ENCODE results near the gene RNF151.
"Not testable (repeated sequence)": the region's sequence is repeated elsewhere in the genome, so short reads cannot be mapped to it uniquely, and the experiment has no call there.

The RNF151 gene

GRCh38 chr16:1966460-1966859 is at the start of gene RNF151:
Gene RNF151 (plus strand): TSS chr16:1966856. CDS start chr16:1966882, 26 bp downstream.
- DNase-seq (ENCODE audit: low spot score): no peak
- TF ChIP-seq CTCF (IDR thresholded peaks at IDR 0.05; ENCODE audit: borderline replicate concordance, control extremely low read depth, extremely low read depth, insufficient read depth, missing control alignments): no peak
- in situ Hi-C loops (cut with MboI; ENCODE audit: low sequenced_read_pairs, unreplicated experiment): no loop called here

GRCh38 chr16:1917056-1917664 is 49.5 kb upstream of the RNF151 start:
- TF ChIP-seq CTCF (IDR thresholded peaks at IDR 0.05; ENCODE audit: borderline replicate concordance, control extremely low read depth, extremely low read depth, insufficient read depth, missing control alignments): no peak
- DNase-seq (ENCODE audit: low spot score): no peak
- in situ Hi-C loops (cut with MboI; ENCODE audit: low sequenced_read_pairs, unreplicated experiment): no loop called here

- DNase-seq (ENCODE audit: low spot score): no peak
- no peak for TF ChIP-seq CTCF (IDR thresholded peaks at IDR 0.05; ENCODE audit: borderline replicate concordance, control extremely low read depth, extremely low read depth, insufficient read depth, missing control alignments)
- in situ Hi-C loops (cut with MboI; ENCODE audit: low sequenced_read_pairs, unreplicated experiment): no loop called here
These were observed 48.8 kb upstream of the RNF151 start for GRCh38 chr16:1917665-1918350.

- in situ Hi-C loops (cut with MboI; ENCODE audit: low sequenced_read_pairs, unreplicated experiment): no loop called here
- DNase-seq (ENCODE audit: low spot score): no peak
- no peak for TF ChIP-seq CTCF (IDR thresholded peaks at IDR 0.05; ENCODE audit: borderline replicate concordance, control extremely low read depth, extremely low read depth, insufficient read depth, missing control alignments)
These were observed 48.0 kb upstream of the RNF151 start, which contains the start of gene HS3ST6 for GRCh38 chr16:1918351-1919326. Gene HS3ST6 (minus strand): TSS chr16:1918415. CDS start chr16:1918323, 92 bp downstream.

DNA sequence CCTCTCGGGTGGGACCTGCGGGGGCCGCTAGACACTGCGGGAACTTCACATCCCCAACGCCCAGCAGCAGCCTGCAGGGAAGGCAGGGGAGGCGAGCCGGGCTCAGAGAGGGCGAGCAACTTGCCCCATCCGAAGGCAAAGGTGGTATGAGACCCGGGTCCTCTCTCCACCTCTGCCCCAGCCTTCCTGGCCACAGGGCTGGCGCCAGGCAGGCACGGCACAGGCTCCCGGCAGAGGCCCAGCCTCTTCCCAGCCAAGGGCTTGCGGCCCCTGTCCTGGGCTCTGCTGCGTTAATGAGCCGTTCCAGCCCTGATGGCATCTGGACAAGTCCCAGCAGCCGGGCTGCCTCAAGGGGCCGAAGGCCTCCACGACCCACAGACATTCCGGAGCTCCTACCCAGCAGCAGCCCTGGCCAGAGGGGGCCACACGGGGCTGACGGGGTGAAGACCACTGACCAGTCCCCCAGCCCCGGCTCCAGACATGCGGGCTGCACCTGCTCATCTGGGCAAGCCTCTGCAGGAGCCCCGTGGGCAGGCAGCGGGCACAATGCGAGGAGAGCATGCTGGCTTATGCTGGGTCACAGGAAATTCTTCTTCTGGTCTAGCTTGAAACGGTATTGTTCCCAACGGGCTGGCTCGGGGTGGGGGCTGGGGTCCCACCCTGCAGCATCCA is 47.2 kb upstream of the RNF151 start:
- TF ChIP-seq CTCF (IDR thresholded peaks at IDR 0.05; ENCODE audit: borderline replicate concordance, control extremely low read depth, extremely low read depth, insufficient read depth, missing control alignments): no peak
- DNase-seq (ENCODE audit: low spot score): no peak
- in situ Hi-C loops (cut with MboI; ENCODE audit: low sequenced_read_pairs, unreplicated experiment): no loop called here

DNA sequence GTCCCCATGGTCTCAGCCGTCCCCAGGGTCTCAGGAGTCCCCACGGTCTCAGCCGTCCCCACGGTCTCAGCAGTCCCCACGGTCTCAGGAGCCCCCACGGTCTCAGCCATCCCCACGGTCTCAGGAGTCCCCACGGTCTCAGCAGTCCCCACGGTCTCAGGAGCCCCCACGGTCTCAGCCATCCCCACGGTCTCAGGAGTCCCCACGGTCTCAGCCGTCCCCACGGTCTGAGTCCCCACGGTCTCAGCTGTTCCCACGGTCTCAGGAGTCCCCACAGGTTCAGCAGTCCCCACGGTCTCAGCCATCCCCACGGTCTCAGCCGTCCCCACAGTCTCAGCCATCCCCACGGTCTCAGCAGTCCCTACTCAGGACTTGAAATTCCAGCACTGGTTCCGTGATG is 46.5 kb upstream of the RNF151 start:
- DNase-seq (ENCODE audit: low spot score); in situ Hi-C loops (cut with MboI; ENCODE audit: low sequenced_read_pairs, unreplicated experiment): not testable (repeated sequence)
